Left kidney (tissue), 2 donors: ENCODE measurements around the gene LGALS9C. TPM values are rescaled to one million over a fixed set of nuclear protein-coding genes. Genes with fewer than 3 reads are reported as not detected.
"Not testable (repeated sequence)": the region's sequence is repeated elsewhere in the genome, so short reads cannot be mapped to it uniquely, and the experiment has no call there.

Source experiments
- DNase-seq: peaks from one replicate; pipeline ENCODE4 v3.0.0-alpha.2; 2013
- polyA plus RNA-seq: library from polyadenylated mRNA; unstranded; fragments of 120-200 nt; gene quantifications from one replicate; pipeline ENCODE4 v1.2.1, GENCODE V29; 2013; ENCODE audit not compliant: insufficient read length

The LGALS9C gene
- polyA plus RNA-seq, 1 donor = not detected

DNA sequence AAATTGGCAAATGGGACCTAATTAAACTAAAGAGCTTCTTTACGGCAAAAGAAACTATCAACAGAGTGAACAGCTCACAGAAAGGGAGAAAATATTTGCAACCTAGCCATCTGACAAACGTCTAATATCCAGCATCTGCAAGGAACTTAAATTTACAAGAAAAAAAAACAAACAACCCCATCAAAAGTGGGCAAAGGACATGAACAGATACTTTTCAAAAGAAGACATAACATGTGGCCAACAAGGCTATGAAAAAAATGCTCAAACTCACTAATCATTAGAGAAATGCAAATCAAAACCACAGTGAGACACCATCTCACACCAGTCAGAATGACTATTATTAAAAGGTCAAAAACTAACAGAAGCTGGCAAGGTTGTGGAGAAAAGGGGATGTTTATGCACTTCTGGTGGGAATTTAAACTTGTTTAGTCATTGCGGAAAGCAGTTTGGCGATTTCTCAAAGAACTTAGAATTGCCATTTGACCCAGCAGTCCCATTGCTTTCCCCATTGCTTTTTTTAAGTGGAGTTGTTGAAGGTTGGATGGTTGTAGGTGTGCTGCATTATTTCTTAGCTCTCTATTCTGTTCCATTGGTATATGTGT is 52.4 kb downstream of the LGALS9C start:
- DNase-seq = not testable (repeated sequence)

DNA sequence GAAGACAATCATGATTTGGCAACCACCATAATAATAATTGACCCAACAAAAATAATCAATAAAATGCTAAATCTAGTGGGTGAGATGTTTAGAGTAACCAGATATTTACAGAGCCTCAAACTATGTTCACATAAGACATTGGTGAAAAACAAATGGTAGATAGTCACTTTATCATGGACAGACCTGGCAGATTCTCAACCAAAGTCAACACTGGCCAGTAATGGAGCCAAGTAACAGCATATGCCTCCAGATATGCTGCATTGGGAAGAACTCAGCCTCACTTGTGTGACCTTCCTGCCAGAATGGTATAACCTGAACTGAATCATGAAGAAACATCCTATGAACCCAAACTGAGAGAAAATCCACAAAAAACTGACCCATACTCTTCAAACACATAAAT is 53.8 kb downstream of the LGALS9C start:
- not testable (repeated sequence) for DNase-seq

DNA sequence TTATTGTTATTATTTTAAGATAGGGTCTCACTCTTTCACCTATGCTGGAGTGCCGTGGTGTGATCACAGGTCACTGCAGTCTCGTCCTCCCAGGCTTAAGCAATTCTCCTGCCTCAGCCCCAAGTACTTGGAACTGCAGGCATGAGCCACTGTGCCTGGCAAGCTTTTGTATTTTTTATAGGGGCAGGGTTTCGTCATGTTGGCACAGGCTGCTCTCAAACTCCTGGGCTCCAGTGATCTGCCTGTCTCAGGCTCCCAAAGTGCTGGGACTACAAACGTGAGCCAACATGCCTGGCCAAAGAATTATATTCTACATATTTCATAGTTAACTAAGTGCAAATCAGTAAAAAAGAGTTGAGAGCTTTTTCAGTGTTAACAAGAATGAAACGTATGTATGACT is 65.6 kb downstream of the LGALS9C start:
- DNase-seq = not testable (repeated sequence)

DNA sequence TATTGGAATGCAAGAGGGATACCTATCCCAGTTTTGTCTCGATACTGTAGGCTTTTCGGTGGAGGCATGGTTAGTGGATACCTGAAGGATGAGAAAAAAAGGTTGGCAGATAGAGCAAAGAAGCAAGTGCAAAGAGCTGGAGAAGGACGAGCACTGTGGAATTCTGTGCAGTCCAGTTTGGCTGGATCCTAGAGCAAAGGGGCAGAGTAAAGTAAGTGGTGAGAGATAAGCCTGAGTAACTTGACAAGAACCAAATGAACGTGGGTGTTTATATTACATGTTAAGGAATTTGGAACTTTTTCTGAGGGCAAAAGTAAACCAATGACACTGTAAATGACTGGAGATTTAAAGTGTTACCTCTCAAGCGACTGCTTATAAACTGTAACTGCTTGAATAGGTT is 66.3 kb downstream of the LGALS9C start:
- DNase-seq = not testable (repeated sequence)

Other genes starting within 250 kb of the LGALS9C start
- 150 TPM for gene FLII, start 218.1 kb upstream of the LGALS9C start, polyA plus RNA-seq
- 13.6 TPM for gene MIEF2, start 216.1 kb upstream of the LGALS9C start, polyA plus RNA-seq
- gene TOP3A, start 161.8 kb upstream of the LGALS9C start, polyA plus RNA-seq = 60.6 TPM
- gene SMCR8, start 161.5 kb upstream of the LGALS9C start, polyA plus RNA-seq = 17.2 TPM
- 61.5 TPM for gene SHMT1, start 113.2 kb upstream of the LGALS9C start, polyA plus RNA-seq
- 0.23 TPM for gene EVPLL, start 99.0 kb upstream of the LGALS9C start, polyA plus RNA-seq
- gene TBC1D28, start 167.6 kb downstream of the LGALS9C start, polyA plus RNA-seq = not detected
- gene FOXO3B, start 205.5 kb downstream of the LGALS9C start, polyA plus RNA-seq = 4.2 TPM